D721Med (cell line): ENCODE results near the gene RAB1B.

ENCODE experiments used
- DNase-seq: peaks from one replicate; pipeline ENCODE4 v3.0.0; 2011; ENCODE audit warnings: low spot score; ENCODE audit not compliant: insufficient read length
- FAIRE-seq: peaks from 2 replicates; lab custom pipeline; 2011; peaks lifted over from hg19 to GRCh38; lab: Jason Lieb, UNC
- TF ChIP-seq, protein P1 (sequence below): IDR thresholded peaks from 2 replicates; pipeline ENCODE4 v1.5.1; 2012; ENCODE audit warnings: mild to moderate bottlenecking, control low read depth; ENCODE audit not compliant: insufficient read depth; ENCODE audit errors: missing control alignments

RAB1B gene

DNA sequence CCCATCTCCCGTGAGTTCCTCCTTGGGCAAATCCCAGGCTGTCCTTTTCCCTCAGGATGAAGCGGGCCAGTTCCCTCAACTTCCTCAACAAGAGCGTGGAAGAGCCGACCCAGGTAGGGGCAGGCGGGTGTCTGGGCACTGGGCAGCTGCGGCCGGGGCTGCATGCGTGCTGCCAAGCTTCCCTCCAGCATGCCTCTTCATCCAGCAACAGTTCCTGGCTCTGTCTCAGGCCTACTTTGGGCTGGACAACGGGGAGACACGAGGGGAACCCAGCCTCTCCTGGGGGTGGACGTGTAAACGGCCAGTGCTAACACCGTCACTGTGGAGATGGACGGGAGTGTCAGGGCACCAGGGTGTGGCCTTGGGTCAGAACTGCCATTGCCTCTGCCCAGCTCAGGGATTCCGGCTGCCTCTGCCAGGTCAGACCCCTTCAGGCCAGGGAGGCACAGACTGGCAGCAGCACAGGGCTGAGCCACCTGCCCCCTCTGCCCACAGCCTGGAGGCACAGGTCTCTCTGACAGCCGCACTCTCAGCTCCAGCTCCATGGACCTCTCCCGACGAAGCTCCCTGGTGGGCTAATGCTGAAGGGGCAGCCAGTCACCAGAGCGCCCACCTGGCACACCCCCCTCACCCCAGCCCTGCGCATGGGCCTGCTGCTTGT is 1.9 kb upstream of the RAB1B start:
- DNase-seq (no peak), FAIRE-seq (no peak)
- TF ChIP-seq, protein P1, sequence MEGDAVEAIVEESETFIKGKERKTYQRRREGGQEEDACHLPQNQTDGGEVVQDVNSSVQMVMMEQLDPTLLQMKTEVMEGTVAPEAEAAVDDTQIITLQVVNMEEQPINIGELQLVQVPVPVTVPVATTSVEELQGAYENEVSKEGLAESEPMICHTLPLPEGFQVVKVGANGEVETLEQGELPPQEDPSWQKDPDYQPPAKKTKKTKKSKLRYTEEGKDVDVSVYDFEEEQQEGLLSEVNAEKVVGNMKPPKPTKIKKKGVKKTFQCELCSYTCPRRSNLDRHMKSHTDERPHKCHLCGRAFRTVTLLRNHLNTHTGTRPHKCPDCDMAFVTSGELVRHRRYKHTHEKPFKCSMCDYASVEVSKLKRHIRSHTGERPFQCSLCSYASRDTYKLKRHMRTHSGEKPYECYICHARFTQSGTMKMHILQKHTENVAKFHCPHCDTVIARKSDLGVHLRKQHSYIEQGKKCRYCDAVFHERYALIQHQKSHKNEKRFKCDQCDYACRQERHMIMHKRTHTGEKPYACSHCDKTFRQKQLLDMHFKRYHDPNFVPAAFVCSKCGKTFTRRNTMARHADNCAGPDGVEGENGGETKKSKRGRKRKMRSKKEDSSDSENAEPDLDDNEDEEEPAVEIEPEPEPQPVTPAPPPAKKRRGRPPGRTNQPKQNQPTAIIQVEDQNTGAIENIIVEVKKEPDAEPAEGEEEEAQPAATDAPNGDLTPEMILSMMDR: no peak

DNA sequence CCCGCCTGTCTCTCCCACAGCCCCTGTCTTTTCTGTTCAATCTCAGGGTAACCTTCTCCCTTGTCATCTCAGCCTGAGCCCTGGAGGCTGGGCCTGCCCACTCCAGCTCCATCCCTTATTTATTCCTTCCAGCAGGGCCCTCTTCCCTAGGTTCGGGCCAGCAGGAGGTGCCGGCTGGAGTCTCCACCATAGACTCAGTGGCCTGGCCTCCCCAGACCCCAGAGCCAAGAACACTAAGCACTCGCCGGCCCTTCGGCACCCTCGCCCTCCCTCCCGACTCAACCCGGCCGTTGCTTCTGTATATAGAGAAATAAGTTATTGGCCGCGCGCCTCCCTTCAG is 1.4 kb upstream of the RAB1B start:
- no peak for DNase-seq
- no peak for FAIRE-seq
- TF ChIP-seq, protein P1: no peak

DNA sequence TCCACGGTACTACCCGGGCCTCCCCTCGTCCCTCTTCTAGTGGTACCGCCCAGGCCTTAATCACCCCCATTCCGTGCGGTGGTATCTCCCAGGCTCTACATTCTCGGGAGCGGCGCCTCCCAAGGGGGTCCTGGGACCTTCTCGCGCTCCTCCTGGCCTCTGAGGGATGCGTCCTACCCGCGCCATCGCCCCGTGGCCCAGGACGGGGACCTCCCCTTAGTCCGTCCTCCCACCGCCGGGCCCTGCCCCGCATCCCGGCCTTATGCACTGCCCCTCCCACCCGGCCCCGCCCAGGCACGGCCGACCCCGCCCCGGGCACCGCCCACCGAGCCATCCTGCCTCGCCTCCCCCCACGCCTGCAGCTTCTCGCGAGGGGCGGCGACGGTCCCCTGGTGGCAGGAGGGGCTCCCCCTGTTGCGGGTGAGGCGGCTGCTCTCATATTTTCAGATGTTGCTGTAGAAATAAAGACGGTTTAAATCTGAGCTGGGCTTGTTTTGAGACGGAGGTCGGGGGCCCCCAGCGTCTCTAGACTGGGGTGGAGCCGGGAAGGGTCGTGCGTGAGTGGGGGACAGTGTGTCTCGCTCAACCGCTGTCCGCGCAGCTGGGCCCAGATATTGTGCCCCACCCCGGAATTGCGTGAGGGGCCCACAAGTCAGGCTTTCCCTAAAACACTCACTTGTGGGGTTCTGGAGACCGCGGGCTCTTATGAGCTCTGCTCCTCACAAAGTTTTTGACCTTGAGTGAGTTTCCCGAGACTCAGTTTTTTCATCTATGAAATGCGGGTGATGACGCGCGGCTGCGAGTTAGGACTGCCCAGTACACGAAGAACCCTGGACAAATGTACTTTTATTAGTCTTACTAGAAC is 828 bp upstream of the RAB1B start:
- TF ChIP-seq, protein P1: no peak
- peak; percentile 62 for DNase-seq
- FAIRE-seq: no peak

DNA sequence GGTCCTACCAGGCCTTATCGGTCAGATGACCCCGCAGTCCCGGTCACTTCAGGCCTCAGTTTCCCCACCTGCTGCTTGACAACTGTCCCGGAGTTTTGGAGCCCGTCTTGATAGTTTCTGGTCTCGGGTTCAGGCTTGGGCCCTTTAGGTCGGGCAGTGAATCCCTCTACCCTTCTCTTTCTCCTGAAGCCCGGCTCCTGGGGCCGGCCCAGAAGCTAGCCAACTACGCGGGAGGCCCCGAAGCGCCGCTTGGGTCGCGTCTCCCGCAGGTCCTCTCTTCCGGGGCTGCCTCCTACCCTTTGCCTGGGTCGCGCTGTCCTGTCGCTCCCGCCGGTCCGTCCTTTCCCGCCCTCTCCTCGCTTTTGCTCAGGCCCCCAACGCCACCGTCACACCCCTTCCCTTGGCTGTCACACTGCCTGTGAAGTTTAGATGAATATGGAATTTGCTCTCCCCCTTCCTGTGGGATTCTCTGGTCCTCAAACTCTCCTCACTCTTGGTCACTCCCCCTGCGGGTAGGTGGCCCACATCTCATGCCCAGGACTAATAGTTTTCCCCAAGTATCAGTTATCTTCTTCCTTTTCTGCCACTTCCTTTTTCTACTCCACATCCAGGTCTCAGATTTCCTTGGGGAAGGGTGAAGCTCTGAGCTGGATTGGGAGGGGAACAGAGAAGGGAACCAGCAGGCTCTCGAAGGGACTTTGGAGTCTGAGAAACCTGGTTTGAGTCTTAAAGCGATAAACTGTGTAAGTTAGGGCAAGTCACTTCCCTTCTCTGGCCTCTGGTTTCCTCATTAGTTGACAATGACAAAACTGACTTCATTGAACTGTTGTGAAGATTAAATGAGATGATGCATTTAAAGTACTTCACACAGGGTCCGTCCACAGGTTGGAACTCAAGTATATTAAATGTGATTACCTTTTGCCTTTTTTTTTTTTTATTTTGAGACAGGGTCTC is 790 bp downstream of the RAB1B start:
- TF ChIP-seq, protein P1: no peak
- DNase-seq (no peak), FAIRE-seq (no peak)

DNA sequence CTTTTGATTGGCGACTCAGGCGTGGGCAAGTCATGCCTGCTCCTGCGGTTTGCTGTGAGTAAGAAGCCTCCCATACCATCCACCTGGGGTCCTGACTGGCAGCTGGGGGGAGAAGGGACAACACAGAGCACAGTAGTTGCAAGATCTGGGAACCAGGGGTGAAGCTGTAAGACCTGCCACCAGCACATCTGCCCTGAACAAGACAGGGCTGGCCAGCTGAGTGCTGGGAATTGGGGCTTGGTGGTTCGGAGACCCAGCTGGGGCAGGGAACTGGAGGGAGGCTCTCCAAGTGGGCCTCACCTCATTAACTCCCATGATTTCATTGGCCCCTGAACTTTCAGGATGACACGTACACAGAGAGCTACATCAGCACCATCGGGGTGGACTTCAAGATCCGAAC is 3.4 kb downstream of the RAB1B start:
- TF ChIP-seq, protein P1: no peak
- DNase-seq (no peak), FAIRE-seq (no peak)

DNA sequence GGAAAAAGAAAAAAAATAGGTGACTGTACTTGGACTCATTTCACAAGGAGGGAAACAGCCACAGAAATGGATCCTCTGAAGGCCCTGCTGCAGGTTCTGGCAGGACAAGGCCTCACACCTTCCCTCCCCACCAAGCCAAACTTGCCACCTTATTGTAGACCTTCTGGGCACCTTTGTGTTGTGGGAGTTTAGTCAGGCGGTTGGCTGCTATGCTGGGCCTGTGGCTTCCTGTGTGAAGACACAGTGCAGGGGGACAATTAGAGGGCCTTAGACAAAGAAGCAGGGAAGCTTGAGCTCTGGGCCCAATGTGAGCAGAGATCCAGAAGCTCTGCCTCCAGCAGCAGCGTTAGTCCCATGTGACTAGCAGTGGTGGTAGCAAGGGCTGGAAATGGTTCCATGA is 4.2 kb downstream of the RAB1B start:
- FAIRE-seq (no peak), DNase-seq (no peak)
- TF ChIP-seq, protein P1: no peak
